GM12801 (cell line): ENCODE results near the gene PRTG.

Experiments
- CTCF ChIP-seq: IDR thresholded peaks from one replicate; pipeline ENCODE4 v1.5.1; 2011; ENCODE audit warnings: control low read depth; ENCODE audit not compliant: insufficient read length; ENCODE audit errors: extremely low read depth

The PRTG gene

GRCh38 chr15:55660153-55660552 is 82.8 kb downstream of the PRTG start:
- no peak for TF ChIP-seq CTCF

- no peak for TF ChIP-seq CTCF
These were observed 83.5 kb downstream of the PRTG start for GRCh38 chr15:55659481-55659880.

GRCh38 chr15:55658886-55659285 is 84.1 kb downstream of the PRTG start:
- no peak for TF ChIP-seq CTCF

- no peak for TF ChIP-seq CTCF
These were observed 88.4 kb downstream of the PRTG start for GRCh38 chr15:55654561-55655031.

- no peak for TF ChIP-seq CTCF
These were observed 90.0 kb downstream of the PRTG start for GRCh38 chr15:55652909-55653495.

- no peak for TF ChIP-seq CTCF
These were observed 90.6 kb downstream of the PRTG start for GRCh38 chr15:55652359-55652758.

GRCh38 chr15:55649058-55649423 is 93.9 kb downstream of the PRTG start:
- TF ChIP-seq CTCF, result no peak
